ENCODE data around the gene GET3.

DNA sequence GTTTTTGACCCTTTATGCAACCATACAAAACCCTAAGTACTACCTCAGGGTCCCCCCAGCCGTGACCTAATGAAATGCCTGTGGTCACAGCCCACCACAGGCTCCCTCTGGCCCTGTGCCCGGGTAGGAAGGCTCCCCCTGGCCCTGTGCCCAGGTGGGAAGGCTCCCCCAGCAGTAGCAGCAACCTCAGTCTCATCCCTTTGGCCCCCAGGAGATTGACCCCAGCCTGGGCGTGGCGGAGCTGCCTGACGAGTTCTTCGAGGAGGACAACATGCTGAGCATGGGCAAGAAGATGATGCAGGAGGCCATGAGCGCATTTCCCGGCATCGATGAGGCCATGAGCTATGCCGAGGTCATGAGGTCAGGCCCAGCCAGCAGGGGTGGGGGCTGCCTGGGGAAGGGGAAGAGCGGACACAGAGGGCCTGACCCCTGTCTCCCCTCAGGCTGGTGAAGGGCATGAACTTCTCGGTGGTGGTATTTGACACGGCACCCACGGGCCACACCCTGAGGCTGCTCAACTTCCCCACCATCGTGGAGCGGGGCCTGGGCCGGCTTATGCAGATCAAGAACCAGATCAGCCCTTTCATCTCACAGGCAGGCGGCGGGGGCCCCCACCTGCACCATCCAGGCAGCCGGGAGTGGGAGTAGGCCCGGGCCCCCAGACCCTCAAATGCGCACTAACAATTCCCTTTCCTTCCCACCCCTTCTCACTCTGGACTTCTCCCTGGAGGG is 8.0 kb downstream of the GET3 start:
- TF ChIP-seq EZH2phosphoT487 (IDR thresholded peaks at IDR 0.05; ENCODE audit: low read depth): no peak
- TF ChIP-seq, protein P1, sequence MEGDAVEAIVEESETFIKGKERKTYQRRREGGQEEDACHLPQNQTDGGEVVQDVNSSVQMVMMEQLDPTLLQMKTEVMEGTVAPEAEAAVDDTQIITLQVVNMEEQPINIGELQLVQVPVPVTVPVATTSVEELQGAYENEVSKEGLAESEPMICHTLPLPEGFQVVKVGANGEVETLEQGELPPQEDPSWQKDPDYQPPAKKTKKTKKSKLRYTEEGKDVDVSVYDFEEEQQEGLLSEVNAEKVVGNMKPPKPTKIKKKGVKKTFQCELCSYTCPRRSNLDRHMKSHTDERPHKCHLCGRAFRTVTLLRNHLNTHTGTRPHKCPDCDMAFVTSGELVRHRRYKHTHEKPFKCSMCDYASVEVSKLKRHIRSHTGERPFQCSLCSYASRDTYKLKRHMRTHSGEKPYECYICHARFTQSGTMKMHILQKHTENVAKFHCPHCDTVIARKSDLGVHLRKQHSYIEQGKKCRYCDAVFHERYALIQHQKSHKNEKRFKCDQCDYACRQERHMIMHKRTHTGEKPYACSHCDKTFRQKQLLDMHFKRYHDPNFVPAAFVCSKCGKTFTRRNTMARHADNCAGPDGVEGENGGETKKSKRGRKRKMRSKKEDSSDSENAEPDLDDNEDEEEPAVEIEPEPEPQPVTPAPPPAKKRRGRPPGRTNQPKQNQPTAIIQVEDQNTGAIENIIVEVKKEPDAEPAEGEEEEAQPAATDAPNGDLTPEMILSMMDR (IDR thresholded peaks at IDR 0.05; ENCODE audit: low read depth, low read length): no peak
